Neural cell (in vitro differentiated cells): ENCODE measurements around the gene ZNF331. TPM values are rescaled to one million over a fixed set of nuclear protein-coding genes. Genes with fewer than 3 reads are reported as not detected.

ENCODE experiments used
- H2AFZ ChIP-seq: fragments of 200-600, 300-800 bp; sonication (generic), shearing (Covaris generic); 2 replicates; pipeline ENCODE4 v1.6.0; 2014; ENCODE audit warnings: low read depth, mild to moderate bottlenecking, antibody characterized with exemption, low read length, moderate library complexity
- H3F3A ChIP-seq: fragments of 200-600 bp; shearing (Covaris generic); 2 replicates; pipeline ENCODE4 v1.6.1; 2016; ENCODE audit warnings: mild to moderate bottlenecking, moderate library complexity, mixed read lengths, antibody characterized with exemption, low read length; ENCODE audit not compliant: insufficient read depth, poor library complexity, severe bottlenecking
- H3K27ac ChIP-seq: fragments of 200-600, 300-800 bp; sonication (generic), shearing (Covaris generic); 2 replicates; pipeline ENCODE4 v1.5.1; 2014; ENCODE audit warnings: mild to moderate bottlenecking, low read length, moderate library complexity
- H3K27me3 ChIP-seq: fragments of 300-800, 200-600 bp; sonication (generic), shearing (Covaris generic); 2 replicates; pipeline ENCODE4 v1.6.0; 2014; ENCODE audit warnings: mild to moderate bottlenecking, low read depth, low read length, moderate library complexity; ENCODE audit not compliant: insufficient read depth
- H3K36me3 ChIP-seq: fragments of 300-800, 200-600 bp; sonication (generic), shearing (Covaris generic); 2 replicates; pipeline ENCODE4 v1.5.1; 2014; ENCODE audit warnings: mild to moderate bottlenecking, antibody characterized with exemption, low read length, moderate library complexity; ENCODE audit not compliant: insufficient read depth
- H3K4me2 ChIP-seq: fragments of 300-800, 200-600 bp; sonication (generic), shearing (Covaris generic); 2 replicates; pipeline ENCODE4 v1.6.0; 2014; ENCODE audit warnings: mild to moderate bottlenecking, low read length
- H3K4me3 ChIP-seq: fragments of 300-800, 200-600 bp; sonication (generic), shearing (Covaris generic); 2 replicates; pipeline ENCODE4 v1.5.1; 2014; ENCODE audit warnings: mild to moderate bottlenecking, low read length, moderate library complexity
- H3K79me2 ChIP-seq: fragments of 200-600 bp; shearing (Covaris generic); replicated peaks from 2 replicates; pipeline ENCODE4 v1.6.0; 2014; ENCODE audit warnings: mild to moderate bottlenecking, low read length, moderate library complexity; ENCODE audit not compliant: insufficient read depth
- H3K9ac ChIP-seq: fragments of 300-800, 200-600 bp; sonication (generic), shearing (Covaris generic); 2 replicates; pipeline ENCODE4 v1.6.1; 2016; ENCODE audit warnings: mild to moderate bottlenecking, low read length, mixed read lengths
- H3K9me2 ChIP-seq: fragments of 200-600 bp; shearing (Covaris generic); 2 replicates; pipeline ENCODE4 v1.6.1; 2016; ENCODE audit warnings: mild to moderate bottlenecking, low read length, mixed read lengths; ENCODE audit not compliant: insufficient read depth
- H3K9me3 ChIP-seq: fragments of 200-600, 300-800 bp; sonication (generic), shearing (Covaris generic); 2 replicates; pipeline ENCODE4 v1.6.1; 2016; ENCODE audit warnings: mild to moderate bottlenecking, mixed run types, low read length, moderate library complexity, mixed read lengths
- H4K20me1 ChIP-seq: fragments of 200-600 bp; shearing (Covaris generic); 2 replicates; pipeline ENCODE4 v1.6.1; 2016; ENCODE audit warnings: mild to moderate bottlenecking, mixed run types; ENCODE audit not compliant: insufficient read depth
- EP300 ChIP-seq: fragments of 450-650 bp; conservative IDR thresholded peaks from 2 replicates; pipeline ENCODE4 v1.6.1; 2014; ENCODE audit warnings: antibody characterized with exemption, mild to moderate bottlenecking, moderate library complexity; ENCODE audit not compliant: poor library complexity, severe bottlenecking
- EZH2 ChIP-seq: fragments of 200-600, 300-800 bp; shearing (Covaris generic), sonication (generic); IDR thresholded peaks from 2 replicates; pipeline ENCODE4 v1.6.1; 2014; ENCODE audit warnings: antibody characterized with exemption, low read length, borderline replicate concordance, mild to moderate bottlenecking; ENCODE audit not compliant: insufficient read depth, poor library complexity, severe bottlenecking
- MXI1 ChIP-seq: fragments of 450-650 bp; conservative IDR thresholded peaks from 2 replicates; pipeline ENCODE4 v1.6.1; 2014; ENCODE audit warnings: antibody characterized with exemption, mild to moderate bottlenecking; ENCODE audit not compliant: poor library complexity, severe bottlenecking
- POLR2AphosphoS5 ChIP-seq: IDR thresholded peaks from 2 replicates; pipeline ENCODE4 v1.6.1; 2012
- RAD21 ChIP-seq: fragments of 450-650 bp; conservative IDR thresholded peaks from 2 replicates; pipeline ENCODE4 v1.6.1; 2014; ENCODE audit warnings: antibody characterized with exemption, mild to moderate bottlenecking, moderate library complexity
- SMC3 ChIP-seq: fragments of 450-650 bp; conservative IDR thresholded peaks from 2 replicates; pipeline ENCODE4 v1.6.1; 2014; ENCODE audit warnings: antibody characterized with exemption, mild to moderate bottlenecking, moderate library complexity; ENCODE audit not compliant: poor library complexity
- TAF1 ChIP-seq: IDR thresholded peaks from 2 replicates; pipeline ENCODE4 v1.6.1; 2012; ENCODE audit warnings: low read depth
- polyA plus RNA-seq: library from polyadenylated mRNA; depleted of rRNA; stranded (reverse); fragments of >200 nt; gene quantifications from 2 replicates; pipeline ENCODE4 v1.2.3, GENCODE V29; 2014
- TF ChIP-seq, protein P1 (sequence below): IDR thresholded peaks from 2 replicates; pipeline ENCODE4 v1.6.1; 2012; ENCODE audit warnings: borderline replicate concordance
- TF ChIP-seq, protein P2 (sequence below): fragments of 450-650 bp; IDR thresholded peaks from 2 replicates; pipeline ENCODE4 v1.5.1; 2014; ENCODE audit warnings: antibody characterized with exemption, mild to moderate bottlenecking, moderate library complexity; ENCODE audit not compliant: poor library complexity, severe bottlenecking

Gene ZNF331
- polyA plus RNA-seq, 1 donor from 2014 or later = 10.7 TPM

DNA sequence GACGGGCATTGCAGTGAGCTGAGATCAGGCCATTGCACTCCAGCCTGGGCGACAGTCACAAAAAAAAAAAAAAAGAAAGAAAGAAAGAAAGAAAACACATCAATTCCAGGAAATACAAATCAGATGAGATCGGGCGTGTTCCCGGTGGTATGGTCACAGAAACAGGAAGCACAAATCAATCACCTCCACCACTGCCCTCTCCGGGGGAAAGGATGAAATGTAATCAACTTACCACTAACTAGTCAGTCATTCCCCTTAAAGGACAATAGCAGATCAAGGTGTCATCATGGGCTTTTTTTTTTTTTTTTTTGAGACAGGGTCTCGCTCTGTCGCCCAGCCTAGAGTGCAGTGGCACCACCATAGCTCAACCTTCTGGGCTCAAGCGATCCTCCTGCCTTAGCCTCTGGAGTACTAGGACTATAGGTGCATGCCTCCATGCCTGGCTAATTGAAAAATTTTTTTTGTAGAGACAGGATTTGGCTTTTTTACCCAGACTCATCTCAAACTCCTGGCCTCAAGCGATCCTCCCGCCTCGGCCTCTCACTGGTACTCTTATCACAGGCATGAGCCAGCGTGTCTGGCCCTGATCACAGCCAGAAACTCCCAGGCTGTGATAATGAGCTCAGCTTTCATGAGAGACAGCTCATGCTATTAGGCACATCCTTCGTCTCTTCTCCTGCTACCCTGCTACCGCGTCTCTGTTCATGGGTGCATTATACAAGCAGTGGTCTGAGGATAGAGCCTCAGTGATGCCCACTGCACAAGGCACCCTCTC, 87.0 kb downstream of the ZNF331 start:
- Histone ChIP-seq H4K20me1 (no peaks in the 10 kb centered on the region), H3K9me2 (no peaks in the 10 kb centered on the region), H3K9ac (no peak overlapping the region), H3K9me3 (no peaks in the 10 kb centered on the region), H3K36me3 (no peaks in the 10 kb centered on the region), H2AFZ (no peak overlapping the region), H3F3A (no peaks in the 10 kb centered on the region), H3K79me2 (no peaks in the 10 kb centered on the region), H3K4me2 (no peak overlapping the region), H3K27me3 (no peaks in the 10 kb centered on the region), H3K27ac (no peak overlapping the region), H3K4me3 (no peak overlapping the region)
- TF ChIP-seq, protein P1, sequence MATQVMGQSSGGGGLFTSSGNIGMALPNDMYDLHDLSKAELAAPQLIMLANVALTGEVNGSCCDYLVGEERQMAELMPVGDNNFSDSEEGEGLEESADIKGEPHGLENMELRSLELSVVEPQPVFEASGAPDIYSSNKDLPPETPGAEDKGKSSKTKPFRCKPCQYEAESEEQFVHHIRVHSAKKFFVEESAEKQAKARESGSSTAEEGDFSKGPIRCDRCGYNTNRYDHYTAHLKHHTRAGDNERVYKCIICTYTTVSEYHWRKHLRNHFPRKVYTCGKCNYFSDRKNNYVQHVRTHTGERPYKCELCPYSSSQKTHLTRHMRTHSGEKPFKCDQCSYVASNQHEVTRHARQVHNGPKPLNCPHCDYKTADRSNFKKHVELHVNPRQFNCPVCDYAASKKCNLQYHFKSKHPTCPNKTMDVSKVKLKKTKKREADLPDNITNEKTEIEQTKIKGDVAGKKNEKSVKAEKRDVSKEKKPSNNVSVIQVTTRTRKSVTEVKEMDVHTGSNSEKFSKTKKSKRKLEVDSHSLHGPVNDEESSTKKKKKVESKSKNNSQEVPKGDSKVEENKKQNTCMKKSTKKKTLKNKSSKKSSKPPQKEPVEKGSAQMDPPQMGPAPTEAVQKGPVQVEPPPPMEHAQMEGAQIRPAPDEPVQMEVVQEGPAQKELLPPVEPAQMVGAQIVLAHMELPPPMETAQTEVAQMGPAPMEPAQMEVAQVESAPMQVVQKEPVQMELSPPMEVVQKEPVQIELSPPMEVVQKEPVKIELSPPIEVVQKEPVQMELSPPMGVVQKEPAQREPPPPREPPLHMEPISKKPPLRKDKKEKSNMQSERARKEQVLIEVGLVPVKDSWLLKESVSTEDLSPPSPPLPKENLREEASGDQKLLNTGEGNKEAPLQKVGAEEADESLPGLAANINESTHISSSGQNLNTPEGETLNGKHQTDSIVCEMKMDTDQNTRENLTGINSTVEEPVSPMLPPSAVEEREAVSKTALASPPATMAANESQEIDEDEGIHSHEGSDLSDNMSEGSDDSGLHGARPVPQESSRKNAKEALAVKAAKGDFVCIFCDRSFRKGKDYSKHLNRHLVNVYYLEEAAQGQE = no peak
- TF ChIP-seq POLR2AphosphoS5 = no peak
- TF ChIP-seq RAD21 = no peak
- TF ChIP-seq MXI1 = no peak
- TF ChIP-seq, protein P2, sequence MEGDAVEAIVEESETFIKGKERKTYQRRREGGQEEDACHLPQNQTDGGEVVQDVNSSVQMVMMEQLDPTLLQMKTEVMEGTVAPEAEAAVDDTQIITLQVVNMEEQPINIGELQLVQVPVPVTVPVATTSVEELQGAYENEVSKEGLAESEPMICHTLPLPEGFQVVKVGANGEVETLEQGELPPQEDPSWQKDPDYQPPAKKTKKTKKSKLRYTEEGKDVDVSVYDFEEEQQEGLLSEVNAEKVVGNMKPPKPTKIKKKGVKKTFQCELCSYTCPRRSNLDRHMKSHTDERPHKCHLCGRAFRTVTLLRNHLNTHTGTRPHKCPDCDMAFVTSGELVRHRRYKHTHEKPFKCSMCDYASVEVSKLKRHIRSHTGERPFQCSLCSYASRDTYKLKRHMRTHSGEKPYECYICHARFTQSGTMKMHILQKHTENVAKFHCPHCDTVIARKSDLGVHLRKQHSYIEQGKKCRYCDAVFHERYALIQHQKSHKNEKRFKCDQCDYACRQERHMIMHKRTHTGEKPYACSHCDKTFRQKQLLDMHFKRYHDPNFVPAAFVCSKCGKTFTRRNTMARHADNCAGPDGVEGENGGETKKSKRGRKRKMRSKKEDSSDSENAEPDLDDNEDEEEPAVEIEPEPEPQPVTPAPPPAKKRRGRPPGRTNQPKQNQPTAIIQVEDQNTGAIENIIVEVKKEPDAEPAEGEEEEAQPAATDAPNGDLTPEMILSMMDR = no peak
- no peak for TF ChIP-seq EP300
- TF ChIP-seq EZH2 = no peak
- no peak for TF ChIP-seq SMC3
- no peak for TF ChIP-seq TAF1

DNA sequence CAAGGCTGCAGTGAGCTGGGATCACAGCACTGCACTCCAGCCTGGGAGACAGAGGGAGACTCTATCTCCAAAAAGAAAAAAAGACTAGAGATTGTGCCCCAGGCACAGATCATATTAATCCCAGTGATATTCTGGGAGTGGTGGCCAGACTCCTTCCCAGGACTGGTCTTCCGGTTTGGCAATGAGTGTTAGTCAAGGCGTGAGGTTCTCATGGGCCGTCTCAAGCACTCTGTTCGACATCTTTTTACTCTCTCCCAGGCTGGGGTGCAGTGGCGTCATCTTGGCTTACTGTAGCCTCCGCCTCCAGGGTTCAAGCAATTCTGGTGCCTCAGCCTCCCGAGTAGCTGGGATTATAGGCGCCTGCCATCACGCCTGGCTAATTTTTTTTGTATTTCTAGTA, 88.5 kb downstream of the ZNF331 start:
- Histone ChIP-seq H3K4me3 (no peak overlapping the region), H3K79me2 (no peaks in the 10 kb centered on the region), H3K36me3 (no peaks in the 10 kb centered on the region), H3K9me3 (no peaks in the 10 kb centered on the region), H3F3A (no peaks in the 10 kb centered on the region), H3K9me2 (no peaks in the 10 kb centered on the region), H4K20me1 (no peaks in the 10 kb centered on the region), H3K4me2 (no peak overlapping the region), H2AFZ (no peak overlapping the region), H3K27me3 (no peaks in the 10 kb centered on the region), H3K27ac (no peak overlapping the region), H3K9ac (no peak overlapping the region)
- TF ChIP-seq EP300 (no peak), MXI1 (no peak), RAD21 (no peak), POLR2AphosphoS5 (no peak), EZH2 (no peak), SMC3 (no peak), TAF1 (no peak)
- TF ChIP-seq, protein P2 = no peak
- TF ChIP-seq, protein P1 = no peak
